PC-9 (cell line): ENCODE measurements around the gene TDP1.

Source experiments
- EZH2 ChIP-seq: fragments of 200-600 bp; sonication (generic); IDR thresholded peaks from 2 replicates; pipeline ENCODE4 v1.8.0; 2017; ENCODE audit warnings: antibody characterized with exemption, low read depth
- TF ChIP-seq, protein P1 (sequence below): fragments of 200-600 bp; sonication (generic); conservative IDR thresholded peaks from 2 replicates; pipeline ENCODE4 v1.6.1; 2017; ENCODE audit warnings: mixed run types, antibody characterized with exemption, mild to moderate bottlenecking, moderate library complexity

DNA sequence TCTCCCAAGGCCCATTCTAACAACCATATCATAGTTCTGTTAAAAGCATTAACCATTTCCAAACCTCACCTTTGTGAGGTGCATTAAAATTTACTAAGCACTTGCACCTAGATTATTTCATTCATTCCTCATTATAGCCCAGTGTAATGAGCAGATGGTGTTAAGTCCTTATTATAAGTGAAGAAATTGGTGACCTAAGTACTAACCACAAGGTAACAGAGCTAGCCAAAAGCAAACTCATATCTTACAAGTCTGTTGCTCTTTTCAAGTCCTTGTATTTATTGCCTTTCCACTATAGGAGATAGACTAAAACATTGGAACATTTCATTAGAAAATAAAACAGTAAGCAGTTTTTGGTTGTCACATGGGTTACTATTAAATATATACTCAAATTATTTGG lies 49.7 kb downstream of the TDP1 start:
- TF ChIP-seq, protein P1, sequence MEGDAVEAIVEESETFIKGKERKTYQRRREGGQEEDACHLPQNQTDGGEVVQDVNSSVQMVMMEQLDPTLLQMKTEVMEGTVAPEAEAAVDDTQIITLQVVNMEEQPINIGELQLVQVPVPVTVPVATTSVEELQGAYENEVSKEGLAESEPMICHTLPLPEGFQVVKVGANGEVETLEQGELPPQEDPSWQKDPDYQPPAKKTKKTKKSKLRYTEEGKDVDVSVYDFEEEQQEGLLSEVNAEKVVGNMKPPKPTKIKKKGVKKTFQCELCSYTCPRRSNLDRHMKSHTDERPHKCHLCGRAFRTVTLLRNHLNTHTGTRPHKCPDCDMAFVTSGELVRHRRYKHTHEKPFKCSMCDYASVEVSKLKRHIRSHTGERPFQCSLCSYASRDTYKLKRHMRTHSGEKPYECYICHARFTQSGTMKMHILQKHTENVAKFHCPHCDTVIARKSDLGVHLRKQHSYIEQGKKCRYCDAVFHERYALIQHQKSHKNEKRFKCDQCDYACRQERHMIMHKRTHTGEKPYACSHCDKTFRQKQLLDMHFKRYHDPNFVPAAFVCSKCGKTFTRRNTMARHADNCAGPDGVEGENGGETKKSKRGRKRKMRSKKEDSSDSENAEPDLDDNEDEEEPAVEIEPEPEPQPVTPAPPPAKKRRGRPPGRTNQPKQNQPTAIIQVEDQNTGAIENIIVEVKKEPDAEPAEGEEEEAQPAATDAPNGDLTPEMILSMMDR: no peak
- no peak for TF ChIP-seq EZH2
